Smooth muscle cell (in vitro differentiated cells): Measurements from ENCODE around the gene KRTCAP3. TPM values are rescaled to one million over a fixed set of nuclear protein-coding genes. Genes with fewer than 3 reads are reported as not detected.

Experiments
- DNase-seq: peaks from one replicate; lab custom pipeline; 2025; ENCODE audit not compliant: unreplicated experiment; lab: John Stamatoyannopoulos, UW
- H2AFZ ChIP-seq: fragments of 200-600 bp; sonication (generic); 2 replicates; pipeline ENCODE4 v1.6.0; 2016; ENCODE audit warnings: antibody characterized with exemption, low read depth, mild to moderate bottlenecking
- H3F3A ChIP-seq: fragments of 200-600 bp; sonication (generic); 2 replicates; pipeline ENCODE4 v1.6.0; 2017; ENCODE audit warnings: antibody characterized with exemption, low read depth
- H3K27ac ChIP-seq: fragments of 200-600 bp; sonication (generic); 2 replicates; pipeline ENCODE4 v1.5.1; 2016; ENCODE audit warnings: low read depth, mild to moderate bottlenecking
- H3K27me3 ChIP-seq: fragments of 200-600 bp; sonication (generic); 2 replicates; pipeline ENCODE4 v1.6.1; 2016; ENCODE audit warnings: low read depth, mild to moderate bottlenecking
- H3K36me3 ChIP-seq: fragments of 200-600 bp; sonication (generic); 2 replicates; pipeline ENCODE4 v1.5.1; 2016; ENCODE audit warnings: low read depth
- H3K4me1 ChIP-seq: fragments of 200-600 bp; sonication (generic); 2 replicates; pipeline ENCODE4 v1.5.1; 2016; ENCODE audit warnings: low read depth
- H3K4me2 ChIP-seq: fragments of 200-600 bp; sonication (generic); 2 replicates; pipeline ENCODE4 v1.6.0; 2016; ENCODE audit warnings: mild to moderate bottlenecking
- H3K4me3 ChIP-seq: fragments of 200-600 bp; sonication (generic); 2 replicates; pipeline ENCODE4 v1.5.1; 2016; ENCODE audit warnings: mild to moderate bottlenecking
- H3K79me2 ChIP-seq: fragments of 200-600 bp; sonication (generic); 2 replicates; pipeline ENCODE4 v1.6.0; 2016; ENCODE audit warnings: low read depth, mild to moderate bottlenecking
- H3K9ac ChIP-seq: fragments of 200-600 bp; sonication (generic); 2 replicates; pipeline ENCODE4 v1.6.0; 2016; ENCODE audit warnings: low read depth
- H3K9me3 ChIP-seq: fragments of 200-600 bp; sonication (generic); replicated peaks from 2 replicates; pipeline ENCODE4 v1.5.1; 2016; ENCODE audit warnings: low read depth
- H4K20me1 ChIP-seq: fragments of 200-600 bp; sonication (generic); 2 replicates; pipeline ENCODE4 v1.6.0; 2016; ENCODE audit warnings: low read depth
- CTCF ChIP-seq: fragments of 200-600 bp; sonication (generic); IDR thresholded peaks from 2 replicates; pipeline ENCODE4 v1.5.1; 2017; ENCODE audit warnings: borderline replicate concordance, mild to moderate bottlenecking, antibody characterized with exemption; ENCODE audit not compliant: insufficient read depth, poor library complexity, severe bottlenecking
- WGBS: methylation state at CpG from one replicate; pipeline ENCODE4 v1.1.7; 2016; ENCODE audit warnings: low lambda C conversion rate; 5-methylcytosine and 5-hydroxymethylcytosine counted together
- polyA plus RNA-seq: library from polyadenylated mRNA; unstranded; fragments of >200 nt; fragmentation: Nextera tagmentation; extraction: Ambion mirVana; gene quantifications from 2 replicates; pipeline ENCODE4 v1.2.1, GENCODE V29; 2016
- total RNA-seq: library from RNA; depleted of rRNA; stranded (reverse); fragments of >200 nt; gene quantifications from 2 replicates; pipeline ENCODE4 v1.2.3, GENCODE V29; 2014

The KRTCAP3 gene
- total and polyA plus RNA-seq, 2 experiments from 2014 or later, result 2.9 to 3.2 TPM

- no peak for TF ChIP-seq CTCF
- peaks cover 46% of the 10 kb centered on the region for H3K79me2 ChIP-seq
- WGBS, result 2% methylated on average over 81 of the region's 82 CpGs
- peak within 1 kb of the TSS; percentile 85 for H3K4me2 ChIP-seq
- peak within 1 kb of the TSS; percentile 99 for H2AFZ ChIP-seq
- peak within 1 kb of the TSS; percentile 99 for H3K4me3 ChIP-seq
- H3K9me3 ChIP-seq, result no peaks in the 10 kb centered on the region
- H4K20me1 ChIP-seq, result peaks cover 27% of the 10 kb centered on the region
- peaks cover 11% of the 10 kb centered on the region for H3K4me1 ChIP-seq
- peak within 1 kb of the TSS; percentile 90 for H3K9ac ChIP-seq
- H3K36me3 ChIP-seq, result no peaks in the 10 kb centered on the region
- peak within 1 kb of the TSS; percentile 68 for H3K27ac ChIP-seq
- no peaks in the 10 kb centered on the region for H3F3A ChIP-seq
- H3K27me3 ChIP-seq, result no peaks in the 10 kb centered on the region
- peak; percentile 71 for DNase-seq
These were observed 32.7 kb upstream of the KRTCAP3 start, which contains the start of gene PPM1G for GRCh38 chr2:27409321-27410073. PPM1G (minus strand) TSS chr2:27409591; CDS start chr2:27409422, 169 bp downstream.

- no peak for TF ChIP-seq CTCF
- no peak overlapping the region for H3K9ac ChIP-seq
These were observed 29.6 kb upstream of the KRTCAP3 start for GRCh38 chr2:27412419-27413152.

GRCh38 chr2:27416151-27416550 lies 26.0 kb upstream of the KRTCAP3 start:
- H4K20me1 ChIP-seq, result no peaks in the 10 kb centered on the region
- no peak overlapping the region for H2AFZ ChIP-seq
- no peaks in the 10 kb centered on the region for H3K36me3 ChIP-seq
- H3K4me3 ChIP-seq, result no peak overlapping the region
- no peak overlapping the region for H3K27ac ChIP-seq
- no peaks in the 10 kb centered on the region for H3K9me3 ChIP-seq
- H3F3A ChIP-seq, result no peaks in the 10 kb centered on the region
- TF ChIP-seq CTCF, result no peak
- no peak overlapping the region for H3K9ac ChIP-seq
- H3K4me2 ChIP-seq, result no peak overlapping the region
- H3K79me2 ChIP-seq, result no peaks in the 10 kb centered on the region
- WGBS, result 94% methylated on average over 6 of the region's 6 CpGs
- no peaks in the 10 kb centered on the region for H3K4me1 ChIP-seq
- DNase-seq, result no peak
- no peaks in the 10 kb centered on the region for H3K27me3 ChIP-seq

More at GRCh38 chr2:27412419-27413152, 29.6 kb upstream of the KRTCAP3 start:
- Histone ChIP-seq H3K4me2 (no peak overlapping the region), H2AFZ (no peak overlapping the region), H4K20me1 (peaks cover 9% of the 10 kb centered on the region), H3K27ac (no peak overlapping the region), H3F3A (no peaks in the 10 kb centered on the region), H3K9me3 (no peaks in the 10 kb centered on the region), H3K79me2 (peaks cover 18% of the 10 kb centered on the region), H3K36me3 (no peaks in the 10 kb centered on the region), H3K27me3 (no peaks in the 10 kb centered on the region), H3K4me1 (peaks cover 11% of the 10 kb centered on the region), H3K4me3 (no peak overlapping the region)
- 89% methylated on average over 9 of the region's 9 CpGs for WGBS
- no peak for DNase-seq
